Activated T-helper 1 cell treated with anti-CD3 and anti-CD28 coated beads, Interleukin-12 subunit alpha, Interleukin-12 subunit beta, Interleukin-2, Interleukin-4 antibody, amounts not matched to agents 30 ng/mL and 10 ng/mL and 1 ng/mL, durations not matched to agents 14 hours and 24 hours and 36 hours (primary cell): ENCODE results near the gene OR10H1. TPM values are rescaled to one million over a fixed set of nuclear protein-coding genes. Genes with fewer than 3 reads are reported as not detected.
"Not testable (repeated sequence)": the region's sequence is repeated elsewhere in the genome, so short reads cannot be mapped to it uniquely, and the experiment has no call there.

Source experiments
- DNase-seq: peaks from one replicate; pipeline ENCODE4 v3.0.0; 2021; ENCODE audit warnings: low spot score
- H3K27ac Mint-ChIP-seq: one replicate; pipeline ENCODE4 v1.8.0; 2021; ENCODE audit warnings: mild to moderate bottlenecking, mixed read lengths
- H3K27me3 Mint-ChIP-seq: one replicate; pipeline ENCODE4 v1.8.0; 2022; ENCODE audit warnings: mild to moderate bottlenecking, moderate library complexity, mixed read lengths; ENCODE audit not compliant: insufficient read depth
- H3K36me3 Mint-ChIP-seq: one replicate; pipeline ENCODE4 v1.8.0; 2021; ENCODE audit warnings: low read depth, mixed read lengths
- H3K4me1 Mint-ChIP-seq: one replicate; pipeline ENCODE4 v1.8.0; 2021; ENCODE audit warnings: low read depth, mixed read lengths
- H3K4me3 Mint-ChIP-seq: one replicate; pipeline ENCODE4 v1.8.0; 2021; ENCODE audit warnings: mild to moderate bottlenecking, moderate library complexity, mixed read lengths
- H3K9me3 Mint-ChIP-seq: one replicate; pipeline ENCODE4 v1.8.0; 2021; ENCODE audit warnings: mixed read lengths
- intact Hi-C: fragments of 100-400 bp; cut with micrococcal nuclease; formaldehyde crosslinking; loops from one replicate; pipeline ENCODE4 v1.15.1; 2024
- total RNA-seq: library from RNA; stranded (reverse); gene quantifications from 2 replicates; pipeline ENCODE4 v1.2.3, GENCODE V29; 2022

Gene OR10H1
- total RNA-seq, 1 donor from 2014 or later = not detected

DNA sequence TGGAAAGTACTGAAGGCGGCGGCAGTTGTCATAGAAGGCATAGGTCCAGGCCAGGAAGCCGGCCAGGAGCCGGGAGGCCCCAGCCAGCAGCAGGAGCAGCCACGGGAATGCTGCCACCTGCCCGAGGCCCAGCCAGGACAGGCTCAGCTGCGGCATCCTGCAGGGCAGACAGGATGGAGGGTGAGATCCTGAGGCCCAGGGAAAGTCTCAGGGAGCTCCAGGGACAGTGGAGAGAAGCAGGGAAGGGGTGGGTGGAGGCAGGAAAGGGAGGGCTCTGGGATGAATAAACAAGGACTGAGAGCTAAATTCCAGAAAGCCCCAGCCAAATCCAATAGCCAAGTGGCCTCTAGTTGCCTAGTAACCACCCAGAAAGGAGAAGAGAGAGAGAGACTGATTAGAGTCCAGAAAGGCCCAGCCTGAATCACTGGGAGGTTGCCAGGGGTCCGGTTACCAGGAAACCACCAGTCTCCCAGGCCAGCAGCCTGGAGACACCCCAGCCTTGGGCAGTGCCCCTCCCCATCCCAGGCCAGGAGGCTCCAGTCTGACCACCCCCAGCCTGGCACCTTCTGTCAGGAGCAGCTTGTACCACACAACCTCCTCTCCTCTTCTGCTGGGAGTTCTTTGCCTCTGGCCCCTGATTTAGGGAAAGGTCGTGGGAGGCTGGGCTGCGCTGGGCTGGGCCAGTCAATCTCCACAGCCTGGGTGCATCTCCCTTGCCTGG, 35.5 kb downstream of the OR10H1 start:
- DNase-seq = no peak
- no peaks in the 10 kb centered on the region for H3K4me1 Mint-ChIP-seq
- no peaks in the 10 kb centered on the region for H3K36me3 Mint-ChIP-seq
- H3K9me3 Mint-ChIP-seq = no peaks in the 10 kb centered on the region
- H3K4me3 Mint-ChIP-seq = no peak overlapping the region
- no peaks in the 10 kb centered on the region for H3K27me3 Mint-ChIP-seq
- intact Hi-C loops = no loop called here
- H3K27ac Mint-ChIP-seq = no peak overlapping the region

DNA sequence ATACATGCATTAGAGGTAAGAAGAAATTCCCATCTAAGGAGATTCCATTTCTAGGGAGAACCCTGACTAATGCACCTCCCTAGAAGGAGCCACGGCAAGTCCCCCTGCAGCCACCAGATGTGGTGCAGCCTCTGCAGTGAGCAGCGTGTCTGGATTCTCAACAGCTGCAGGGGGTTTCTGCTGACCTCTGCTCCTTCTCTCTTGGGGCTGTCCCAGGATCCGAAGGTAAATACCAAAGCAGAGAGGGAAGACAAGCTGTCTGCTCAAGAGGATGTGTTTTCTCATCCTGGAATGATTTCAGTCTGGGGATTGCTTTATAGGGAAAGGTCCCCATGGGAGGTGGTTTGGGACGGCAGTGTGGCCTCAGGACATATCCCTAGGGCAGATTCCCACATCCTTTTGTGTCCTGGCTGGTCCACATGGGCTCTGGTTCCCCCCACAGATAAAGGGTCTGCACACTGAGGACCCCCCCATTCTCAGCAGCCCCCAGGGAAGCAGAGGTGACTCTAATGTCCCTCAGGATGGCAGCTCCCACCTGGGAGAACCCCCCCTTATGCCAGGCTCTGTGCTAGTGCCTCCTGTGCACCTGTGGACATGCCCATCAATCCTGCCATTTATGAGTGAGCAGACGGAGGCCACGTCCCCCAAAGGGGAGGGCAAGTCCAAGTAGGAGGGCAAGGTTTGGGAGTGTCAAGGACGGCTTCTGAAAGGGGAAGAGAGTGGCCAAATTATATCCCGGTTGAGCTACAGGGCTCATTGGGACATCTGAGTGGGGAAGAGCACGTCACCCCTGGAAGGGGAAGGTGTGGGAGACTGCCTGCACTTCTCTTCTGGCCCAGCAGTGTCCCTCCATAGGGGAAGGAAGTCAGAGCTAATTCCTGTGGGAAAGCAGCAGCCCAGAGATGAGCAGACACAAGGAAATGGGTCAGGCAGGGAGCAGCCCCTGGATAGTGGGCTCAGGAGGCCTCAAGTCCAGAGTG, 38.2 kb downstream of the OR10H1 start:
- Mint-ChIP-seq H3K4me1 (no peaks in the 10 kb centered on the region), H3K27me3 (no peaks in the 10 kb centered on the region), H3K9me3 (no peaks in the 10 kb centered on the region), H3K36me3 (no peaks in the 10 kb centered on the region), H3K4me3 (no peak overlapping the region), H3K27ac (no peak overlapping the region)
- no peak for DNase-seq
- intact Hi-C loops = no loop called here

DNA sequence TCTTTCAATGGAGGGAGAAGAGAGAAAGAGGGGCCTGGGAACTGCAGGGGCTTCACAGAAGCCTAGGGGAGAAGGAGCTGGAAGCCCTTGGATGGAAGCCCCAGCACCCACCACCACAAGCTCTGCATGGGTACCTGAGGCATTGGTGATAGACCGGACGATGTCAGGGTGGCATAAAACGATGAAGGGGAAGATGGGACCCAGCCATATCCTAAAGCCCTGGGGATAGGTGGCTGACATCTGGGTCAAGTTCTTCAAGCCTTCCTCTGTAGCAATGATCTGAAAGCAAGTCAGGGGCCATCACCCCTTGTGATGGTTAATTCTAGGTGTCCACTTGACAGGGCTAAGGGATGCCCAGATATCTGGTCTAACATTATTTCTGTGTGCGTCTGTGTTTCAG, 39.2 kb downstream of the OR10H1 start:
- no peak overlapping the region for H3K4me3 Mint-ChIP-seq
- H3K9me3 Mint-ChIP-seq = no peaks in the 10 kb centered on the region
- H3K36me3 Mint-ChIP-seq = no peaks in the 10 kb centered on the region
- H3K27ac Mint-ChIP-seq = no peak overlapping the region
- no peaks in the 10 kb centered on the region for H3K27me3 Mint-ChIP-seq
- no peaks in the 10 kb centered on the region for H3K4me1 Mint-ChIP-seq
- no peak for DNase-seq
- intact Hi-C loops = no loop called here

DNA sequence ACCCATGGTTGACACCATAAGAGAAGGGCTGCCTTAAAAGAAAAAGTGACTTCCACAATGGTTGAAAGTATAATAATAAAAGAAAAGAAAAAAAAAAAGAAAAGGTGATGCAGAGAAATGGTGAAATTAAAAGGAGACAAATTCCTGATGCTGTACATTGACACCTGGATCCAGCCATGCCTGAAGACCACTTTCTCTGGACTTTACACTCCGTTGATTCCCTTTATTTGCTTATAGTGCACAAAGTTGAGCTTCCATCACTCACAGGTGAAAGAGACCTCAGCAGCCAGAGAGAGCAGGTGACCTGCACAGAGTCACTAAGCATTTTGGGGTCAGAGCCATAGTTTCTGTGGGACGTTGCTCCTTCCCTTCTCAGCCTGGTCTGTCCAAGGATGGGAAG, 40.2 kb downstream of the OR10H1 start:
- Mint-ChIP-seq H3K27me3 (no peaks in the 10 kb centered on the region), H3K9me3 (no peaks in the 10 kb centered on the region), H3K27ac (no peak overlapping the region), H3K36me3 (no peaks in the 10 kb centered on the region), H3K4me3 (no peak overlapping the region), H3K4me1 (no peaks in the 10 kb centered on the region)
- intact Hi-C loops = no loop called here
- DNase-seq = no peak

DNA sequence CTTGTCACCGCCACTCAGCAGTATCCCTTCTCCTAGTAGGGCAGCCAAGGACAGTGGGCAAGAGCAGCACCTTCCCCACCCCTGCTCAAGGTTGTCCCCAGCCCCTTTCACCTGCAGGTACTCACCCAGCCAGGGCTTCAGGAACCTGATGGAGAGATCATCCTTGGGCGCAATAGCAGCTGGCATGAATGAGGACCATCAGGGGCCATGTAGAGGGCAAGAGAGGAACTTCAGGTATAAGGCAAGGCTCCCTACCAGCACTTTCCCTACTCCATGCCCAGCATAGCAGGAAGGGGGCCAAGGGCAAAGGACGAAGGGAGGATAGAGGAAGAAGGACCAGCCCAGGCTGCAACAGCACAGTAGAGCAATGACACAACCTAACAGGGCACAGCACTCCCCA, 41.3 kb downstream of the OR10H1 start:
- H3K4me1 Mint-ChIP-seq, H3K4me3 Mint-ChIP-seq, intact Hi-C loops, H3K27ac Mint-ChIP-seq, H3K27me3 Mint-ChIP-seq, DNase-seq, H3K36me3 Mint-ChIP-seq, H3K9me3 Mint-ChIP-seq: not testable (repeated sequence)

DNA sequence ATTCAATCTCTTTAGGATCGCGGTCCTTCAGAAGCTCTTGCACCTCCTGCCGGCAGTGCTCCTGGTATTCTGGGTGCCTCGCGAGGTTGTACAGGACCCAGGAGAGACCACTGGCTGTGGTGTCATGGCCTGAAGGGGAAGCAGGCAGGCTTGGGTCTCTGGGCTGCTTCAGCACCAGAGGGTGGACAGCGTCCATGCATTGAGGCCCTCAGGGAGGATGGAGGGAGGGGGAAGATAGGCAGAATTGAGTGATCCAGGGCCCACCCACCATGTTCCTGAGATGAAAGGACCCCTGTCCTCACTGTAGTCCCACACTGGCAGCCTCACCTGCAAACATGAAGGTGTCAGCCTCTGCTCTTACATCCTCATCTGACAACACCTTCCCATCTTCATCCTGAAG, 45.9 kb downstream of the OR10H1 start:
- Mint-ChIP-seq H3K27ac (no peak overlapping the region), H3K4me3 (no peak overlapping the region), H3K9me3 (no peaks in the 10 kb centered on the region), H3K36me3 (no peaks in the 10 kb centered on the region), H3K27me3 (peaks cover 5% of the 10 kb centered on the region), H3K4me1 (no peaks in the 10 kb centered on the region)
- intact Hi-C loops = no loop called here
- no peak for DNase-seq

DNA sequence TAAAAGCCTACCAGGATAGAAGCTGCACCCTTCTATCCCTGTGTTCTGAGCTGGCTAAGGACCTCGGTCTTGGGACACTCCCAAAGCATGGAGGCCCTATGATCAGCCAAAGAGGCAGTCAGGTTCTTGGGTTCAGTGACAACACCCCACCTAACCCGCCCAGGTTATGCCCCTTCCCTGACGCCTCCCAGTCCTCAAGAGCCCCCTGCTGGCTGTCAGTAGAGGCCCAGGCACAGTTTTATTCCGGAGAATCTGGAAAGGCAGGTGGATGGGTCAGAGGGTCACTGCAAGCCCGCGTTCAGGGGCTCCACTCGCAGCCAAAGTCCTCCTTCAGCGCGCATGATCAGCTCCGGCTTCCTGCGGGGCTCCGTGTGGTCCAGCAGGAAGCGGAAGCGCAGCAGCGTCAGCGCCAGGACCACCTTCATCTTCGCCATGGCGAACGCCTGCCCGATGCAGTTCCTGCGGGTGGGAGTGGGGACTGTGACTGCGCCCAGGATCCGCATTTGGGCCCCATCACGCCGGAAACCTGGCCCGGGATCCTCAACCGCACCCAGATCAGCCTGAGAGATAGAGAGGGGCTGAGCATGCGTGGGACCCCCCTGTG, 55.4 kb downstream of the OR10H1 start:
- no peaks in the 10 kb centered on the region for H3K4me1 Mint-ChIP-seq
- H3K27ac Mint-ChIP-seq = no peak overlapping the region
- peaks cover 15% of the 10 kb centered on the region for H3K27me3 Mint-ChIP-seq
- DNase-seq = no peak
- H3K9me3 Mint-ChIP-seq = no peaks in the 10 kb centered on the region
- no peak overlapping the region for H3K4me3 Mint-ChIP-seq
- no peaks in the 10 kb centered on the region for H3K36me3 Mint-ChIP-seq
- intact Hi-C loops = no loop called here

DNA sequence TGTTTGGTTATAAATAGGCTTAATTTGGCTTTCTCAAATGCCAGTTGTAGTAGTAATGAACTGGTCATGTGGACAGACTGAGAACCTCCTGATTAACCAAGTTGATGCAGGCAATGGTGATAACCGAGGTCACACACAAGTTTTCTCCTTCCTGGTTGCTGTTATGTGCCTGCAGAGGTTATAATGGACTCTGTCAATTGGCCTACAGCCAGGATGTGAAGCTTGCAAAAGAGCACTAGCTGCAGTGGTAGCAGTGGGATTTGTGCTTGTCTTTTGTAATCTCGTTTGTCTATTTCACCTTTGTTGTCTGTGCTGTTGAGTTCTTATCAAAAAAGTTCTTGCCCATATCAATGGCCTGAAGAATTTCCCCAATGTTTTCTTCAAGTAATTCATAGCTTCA, 57.1 kb downstream of the OR10H1 start:
- no peak overlapping the region for H3K4me3 Mint-ChIP-seq
- no peaks in the 10 kb centered on the region for H3K9me3 Mint-ChIP-seq
- intact Hi-C loops = no loop called here
- no peak overlapping the region for H3K27ac Mint-ChIP-seq
- H3K4me1 Mint-ChIP-seq = no peaks in the 10 kb centered on the region
- no peak for DNase-seq
- peaks cover 26% of the 10 kb centered on the region for H3K27me3 Mint-ChIP-seq
- H3K36me3 Mint-ChIP-seq = no peaks in the 10 kb centered on the region

Other genes starting within 250 kb of the OR10H1 start
- not detected in 2 replicates for gene CYP4F8, start 200.4 kb downstream of the OR10H1 start, total RNA-seq
- gene CYP4F3, start 174.8 kb downstream of the OR10H1 start, total RNA-seq = not detected in 2 replicates
- gene CYP4F12, start 142.6 kb downstream of the OR10H1 start, total RNA-seq = not detected in 2 replicates
- gene OR10H2, start 87.6 kb downstream of the OR10H1 start, total RNA-seq = not detected in 2 replicates
- not detected in 2 replicates for gene OR10H3, start 77.7 kb downstream of the OR10H1 start, total RNA-seq
- not detected in 2 replicates for gene OR10H5, start 28.0 kb downstream of the OR10H1 start, total RNA-seq
- not detected in 2 replicates for gene CYP4F2, start 82.4 kb upstream of the OR10H1 start, total RNA-seq
- not detected in 2 replicates for gene CYP4F11, start 118.9 kb upstream of the OR10H1 start, total RNA-seq
- gene OR10H4, start 133.3 kb upstream of the OR10H1 start, total RNA-seq = not detected in 2 replicates